Esophagus muscularis mucosa (tissue), 4 donors: ENCODE data around the gene CNNM1. TPM values are rescaled to one million over a fixed set of nuclear protein-coding genes. Genes with fewer than 3 reads are reported as not detected.

Source experiments
- DNase-seq: peaks from one replicate; pipeline ENCODE4 v3.0.0-alpha.2; 2017; ENCODE audit errors: extremely low spot score
- H3K27ac ChIP-seq, 4 donors: fragments of 200-600 bp; sonication (generic); replicated peaks in 1 of 4; 1 replicate in 3 of 4; 2 replicates in 1 of 4; pipeline ENCODE4 v1.5.1; 2016 to 2019; ENCODE audit warnings: mild to moderate bottlenecking in 1 of 4
- H3K27me3 ChIP-seq, 4 donors: fragments of 200-600 bp; sonication (generic); one replicate each; pipeline versions ENCODE4 v1.5.1 to v1.6.0; 2016 to 2019
- H3K36me3 ChIP-seq, 4 donors: fragments of 200-600 bp; sonication (generic); one replicate each; pipeline ENCODE4 v1.5.1; 2016 to 2019
- H3K4me1 ChIP-seq, 4 donors: fragments of 200-600 bp; sonication (generic); one replicate each; pipeline ENCODE4 v1.5.1; 2016 to 2019
- H3K4me3 ChIP-seq, 4 donors: fragments of 200-600 bp; sonication (generic); 1 replicate in 2 of 4; 2 replicates in 2 of 4; pipeline ENCODE4 v1.5.1; 2016 to 2019; ENCODE audit warnings: mild to moderate bottlenecking in 4 of 4, moderate library complexity in 1 of 4
- H3K9me3 ChIP-seq, 4 donors: fragments of 200-600 bp; sonication (generic); 1 replicate in 3 of 4; 2 replicates in 1 of 4; pipeline ENCODE4 v1.5.1; 2016 to 2019
- CTCF ChIP-seq, 3 experiments: fragments of 200-600 bp in 2 of 3; fragments of 450-650 bp in 1 of 3; sonication (generic) in 2 of 3; IDR thresholded peaks; one replicate each; pipeline ENCODE4 v1.5.1; 2017 to 2019; ENCODE audit warnings: antibody characterized with exemption in 3 of 3, mild to moderate bottlenecking in 2 of 3, moderate library complexity in 1 of 3
- EP300 ChIP-seq: sonication (generic); formaldehyde crosslinking; IDR thresholded peaks from one replicate; pipeline ENCODE4 v1.6.1; 2017; ENCODE audit warnings: antibody characterized with exemption
- POLR2A ChIP-seq: fragments of 450-650 bp; IDR thresholded peaks from one replicate; pipeline ENCODE4 v1.6.1; 2017; ENCODE audit warnings: antibody characterized with exemption, moderate library complexity, mild to moderate bottlenecking, low read depth
- POLR2AphosphoS5 ChIP-seq, 2 donors: sonication (generic); formaldehyde crosslinking; IDR thresholded peaks; one replicate each; pipeline ENCODE4 v1.6.1; 2017; ENCODE audit warnings: antibody characterized with exemption in 2 of 2
- WGBS: methylation state at CpG from one replicate; pipeline ENCODE4 v1.1.5; 2018; 5-methylcytosine and 5-hydroxymethylcytosine counted together
- intact Hi-C: fragments of 100-400 bp; cut with DNase I; formaldehyde crosslinking; loops from one replicate; pipeline ENCODE4 v1.15.1; 2023
- total RNA-seq, 4 donors: library from RNA; depleted of rRNA; stranded (reverse); fragments of >200 nt; gene quantifications; one replicate each; pipeline versions ENCODE4 v1.1.0 to v1.2.1, GENCODE V29; 2016

CNNM1 gene
- total RNA-seq, 4 donors from 2014 or later = 1.7 to 3.4 (median 2.7) TPM

GRCh38 chr10:99399664-99400063, 70.5 kb downstream of the CNNM1 start:
- 93% methylated on average over 3 of the region's 3 CpGs for WGBS
- H3K4me1 ChIP-seq = no peaks in the 10 kb centered on the region
- H3K36me3 ChIP-seq = peaks cover 61 to 100% (median 88%) of the 10 kb centered on the region in 4 donors
- H3K4me3 ChIP-seq = no peak overlapping the region
- no peaks in the 10 kb centered on the region for H3K27me3 ChIP-seq
- TF ChIP-seq POLR2A = no peak
- no peak for TF ChIP-seq POLR2AphosphoS5 (IDR thresholded peaks at IDR 0.05)
- no peak for TF ChIP-seq EP300
- TF ChIP-seq CTCF (IDR thresholded peaks at IDR 0.05) = no peak
- no peak for DNase-seq
- H3K27ac ChIP-seq = no peak overlapping the region
- H3K9me3 ChIP-seq = no peaks in the 10 kb centered on the region
- intact Hi-C loops = no loop called here

DNA sequence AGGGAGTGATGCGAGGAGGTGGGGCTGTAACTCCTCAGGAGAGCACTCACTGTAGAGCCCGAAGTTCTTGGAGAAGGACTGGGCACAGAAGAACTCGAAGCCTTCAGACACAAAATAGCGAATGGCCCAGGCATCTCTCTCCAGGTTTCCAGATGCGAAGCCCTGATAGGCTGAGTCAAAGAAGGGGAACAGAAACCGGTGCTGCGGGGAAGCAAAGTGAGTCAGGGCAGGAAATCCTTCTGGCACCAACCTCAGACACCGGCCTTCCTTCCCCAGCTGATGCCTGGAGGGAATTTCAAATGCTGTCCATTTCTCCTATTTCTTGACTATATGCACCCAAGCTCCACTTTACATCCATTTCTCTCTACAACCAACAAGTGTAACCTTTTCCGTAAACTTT, 74.5 kb downstream of the CNNM1 start:
- Histone ChIP-seq H3K4me3 (no peak overlapping the region), H3K9me3 (no peaks in the 10 kb centered on the region), H3K27ac (no peak overlapping the region), H3K4me1 (no peaks in the 10 kb centered on the region), H3K27me3 (no peaks in the 10 kb centered on the region), H3K36me3 (peaks cover 58 to 89% (median 86%) of the 10 kb centered on the region in 4 donors)
- TF ChIP-seq POLR2A (no peak), EP300 (no peak), POLR2AphosphoS5 (IDR thresholded peaks at IDR 0.05) (no peak), CTCF (IDR thresholded peaks at IDR 0.05) (no peak)
- DNase-seq = no peak
- intact Hi-C loops = no loop called here
- WGBS = 89% methylated on average over 8 of the region's 9 CpGs

DNA sequence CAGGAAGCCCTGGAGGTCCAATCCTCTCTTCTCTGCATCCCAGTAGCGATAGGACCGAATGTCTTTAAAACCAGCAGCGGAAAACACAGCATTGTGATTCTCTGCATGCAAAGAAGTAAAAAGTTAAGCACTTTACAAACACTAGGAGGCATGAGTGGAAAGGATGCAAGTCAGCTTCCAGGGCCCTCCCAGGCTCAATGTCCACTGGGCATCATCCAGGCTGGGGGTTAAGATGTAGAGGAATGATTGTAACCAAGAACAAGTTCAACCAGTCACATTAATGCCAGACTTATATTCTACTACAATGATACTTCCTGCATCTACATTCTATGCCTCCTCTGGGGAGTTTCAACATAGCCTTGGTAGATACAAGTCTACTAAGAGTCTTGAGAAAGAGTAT, 77.0 kb downstream of the CNNM1 start:
- intact Hi-C loops = no loop called here
- WGBS = 93% methylated on average over 3 of the region's 3 CpGs
- DNase-seq = no peak
- no peak overlapping the region for H3K27ac ChIP-seq
- no peaks in the 10 kb centered on the region for H3K9me3 ChIP-seq
- H3K36me3 ChIP-seq = peaks cover 44 to 70% (median 61%) of the 10 kb centered on the region in 4 donors
- TF ChIP-seq POLR2A = no peak
- TF ChIP-seq CTCF (IDR thresholded peaks at IDR 0.05) = no peak
- TF ChIP-seq POLR2AphosphoS5 (IDR thresholded peaks at IDR 0.05) = no peak
- TF ChIP-seq EP300 = no peak
- peaks cover 5 to 7% (median 6%) of the 10 kb centered on the region in 4 donors for H3K4me1 ChIP-seq
- no peaks in the 10 kb centered on the region for H3K27me3 ChIP-seq
- no peak overlapping the region for H3K4me3 ChIP-seq

DNA sequence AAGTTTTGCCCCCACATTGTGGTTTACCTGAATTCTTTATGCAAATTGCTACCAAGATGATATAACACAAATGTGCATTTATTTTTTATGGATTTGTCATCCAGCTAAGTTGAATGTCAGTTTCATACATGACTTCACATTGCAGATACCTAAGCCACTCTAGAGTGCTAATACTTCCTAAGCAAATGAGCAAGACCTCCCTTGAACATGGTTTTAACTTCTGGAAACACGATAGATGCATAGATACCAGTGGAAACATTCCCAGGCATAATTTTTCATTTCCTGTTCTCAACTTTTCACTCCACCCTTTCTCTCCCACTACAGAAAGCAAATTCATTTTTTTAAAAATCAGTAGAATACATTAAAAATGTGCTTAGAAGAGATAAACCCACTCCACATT, 81.0 kb downstream of the CNNM1 start:
- H3K27ac ChIP-seq = no peak overlapping the region
- peaks cover 11 to 19% (median 16%) of the 10 kb centered on the region in 4 donors for H3K4me1 ChIP-seq
- no peaks in the 10 kb centered on the region for H3K27me3 ChIP-seq
- H3K36me3 ChIP-seq = peaks cover 16 to 30% (median 21%) of the 10 kb centered on the region in 4 donors
- intact Hi-C loops = no loop called here
- no peak overlapping the region for H3K4me3 ChIP-seq
- WGBS = 66% methylated on average over 1 of the region's 1 CpG
- no peaks in the 10 kb centered on the region for H3K9me3 ChIP-seq
- TF ChIP-seq EP300 (no peak), POLR2A (no peak), CTCF (IDR thresholded peaks at IDR 0.05) (no peak), POLR2AphosphoS5 (IDR thresholded peaks at IDR 0.05) (no peak)
- no peak for DNase-seq

DNA sequence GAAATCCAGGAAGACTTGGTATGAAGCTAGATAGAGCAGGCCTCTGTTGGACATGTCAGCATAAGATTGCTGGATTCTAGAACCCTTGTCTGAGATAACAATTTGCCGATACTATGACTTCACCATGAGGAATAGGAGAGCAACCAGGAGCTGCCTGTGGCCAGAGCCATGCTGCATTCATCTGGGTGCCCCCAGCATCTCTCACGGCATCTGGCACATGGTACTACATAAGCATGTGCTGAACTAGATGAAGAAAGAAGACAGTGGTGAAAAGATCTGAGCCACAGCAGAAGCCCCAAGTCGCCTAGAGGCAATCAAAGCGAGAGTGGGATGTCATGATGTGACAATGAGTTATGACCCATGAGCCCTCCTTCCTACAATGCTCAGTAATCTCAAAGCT, 81.7 kb downstream of the CNNM1 start:
- Histone ChIP-seq H3K9me3 (no peaks in the 10 kb centered on the region), H3K27me3 (no peaks in the 10 kb centered on the region), H3K27ac (no peak overlapping the region), H3K4me3 (no peak overlapping the region), H3K36me3 (peaks cover 12 to 23% (median 15%) of the 10 kb centered on the region in 4 donors), H3K4me1 (peaks cover 11 to 19% (median 16%) of the 10 kb centered on the region in 4 donors)
- intact Hi-C loops = no loop called here
- no peak for TF ChIP-seq EP300
- no peak for TF ChIP-seq POLR2AphosphoS5 (IDR thresholded peaks at IDR 0.05)
- TF ChIP-seq CTCF (IDR thresholded peaks at IDR 0.05) = no peak
- TF ChIP-seq POLR2A = no peak
- no peak for DNase-seq
- 93% methylated on average over 4 of the region's 4 CpGs for WGBS
